Karpas-422 (cell line): ENCODE data around the gene TSGA10IP. TPM values are rescaled to one million over a fixed set of nuclear protein-coding genes. Genes with fewer than 3 reads are reported as not detected.

Experiments used
- DNase-seq: peaks from one replicate; pipeline ENCODE4 v3.0.0-alpha.2; 2015
- H2AFZ ChIP-seq: fragments of 200-600 bp; sonication (generic); 2 replicates; pipeline ENCODE4 v1.6.1; 2014; ENCODE audit warnings: antibody characterized with exemption, low read length, mixed read lengths
- H3K27ac ChIP-seq: fragments of 200-600 bp; sonication (generic); 2 replicates; pipeline ENCODE4 v1.5.1; 2014; ENCODE audit warnings: mild to moderate bottlenecking, low read length, moderate library complexity
- H3K27me3 ChIP-seq: fragments of 200-600 bp; sonication (generic); 2 replicates; pipeline ENCODE4 v1.6.1; 2014; ENCODE audit warnings: low read length, mixed read lengths
- H3K36me3 ChIP-seq: fragments of 200-600 bp; sonication (generic); 2 replicates; pipeline ENCODE4 v1.6.1; 2014; ENCODE audit warnings: low read length, mixed read lengths; ENCODE audit not compliant: insufficient read depth
- H3K4me1 ChIP-seq: fragments of 200-600 bp; sonication (generic); 2 replicates; pipeline ENCODE4 v1.6.1; 2014; ENCODE audit warnings: mild to moderate bottlenecking, low read length, mixed read lengths
- H3K4me2 ChIP-seq: fragments of 200-600 bp; sonication (generic); 2 replicates; pipeline ENCODE4 v1.6.1; 2014; ENCODE audit warnings: low read length, low read depth, mild to moderate bottlenecking; ENCODE audit not compliant: poor library complexity, severe bottlenecking
- H3K4me3 ChIP-seq: fragments of 200-600 bp; sonication (generic); 2 replicates; pipeline ENCODE4 v1.5.1; 2014; ENCODE audit warnings: mild to moderate bottlenecking, antibody characterized with exemption, low read length, mixed read lengths
- H3K79me2 ChIP-seq: fragments of 200-600 bp; sonication (generic); 2 replicates; pipeline ENCODE4 v1.6.1; 2014; ENCODE audit warnings: mild to moderate bottlenecking, low read length, mixed read lengths
- H3K9ac ChIP-seq: fragments of 200-600 bp; sonication (generic); 2 replicates; pipeline ENCODE4 v1.6.0; 2014; ENCODE audit warnings: low read length
- H3K9me2 ChIP-seq: fragments of 200-600 bp; sonication (generic), shearing (Covaris generic); replicated peaks from 2 replicates; pipeline ENCODE4 v1.6.0; 2014; ENCODE audit warnings: mild to moderate bottlenecking, low read length, moderate library complexity; ENCODE audit not compliant: insufficient read depth
- H3K9me3 ChIP-seq: fragments of 300-700, 200-600 bp; sonication (generic); 2 replicates; pipeline ENCODE4 v1.6.1; 2014; ENCODE audit warnings: low read length, mixed read lengths
- H4K20me1 ChIP-seq: fragments of 200-600 bp; sonication (generic); 2 replicates; pipeline ENCODE4 v1.6.1; 2014; ENCODE audit warnings: mild to moderate bottlenecking, antibody characterized with exemption, low read length, low read depth; ENCODE audit not compliant: insufficient read depth
- total RNA-seq: library from RNA; depleted of rRNA; stranded (reverse); fragments of >200 nt; shearing (Covaris generic); gene quantifications from 2 replicates; pipeline ENCODE4 v1.2.3, GENCODE V29; 2014; ENCODE audit warnings: low replicate concordance

TSGA10IP gene
- total RNA-seq, 1 experiment from 2014 or later = not detected

- H2AFZ ChIP-seq = no peak overlapping the region
- H3K4me3 ChIP-seq = peak overlapping the region; percentile 68
- no peaks in the 10 kb centered on the region for H4K20me1 ChIP-seq
- H3K27ac ChIP-seq = no peak overlapping the region
- H3K9me2 ChIP-seq = no peaks in the 10 kb centered on the region
- peak overlapping the region; percentile 73 for H3K4me2 ChIP-seq
- no peaks in the 10 kb centered on the region for H3K27me3 ChIP-seq
- no peak for DNase-seq
- H3K9me3 ChIP-seq = no peaks in the 10 kb centered on the region
- H3K4me1 ChIP-seq = peaks cover 20% of the 10 kb centered on the region
- peak overlapping the region; percentile 75 for H3K9ac ChIP-seq
- H3K79me2 ChIP-seq = peaks cover 9% of the 10 kb centered on the region; the same call in 1 of the 2 replicates
- H3K36me3 ChIP-seq = no peaks in the 10 kb centered on the region
These were observed 24.9 kb upstream of the TSGA10IP start for GRCh38 chr11:65920372-65920802.

- Histone ChIP-seq H2AFZ (no peak overlapping the region), H3K4me1 (peaks cover 20% of the 10 kb centered on the region), H3K4me3 (no peak overlapping the region), H3K27ac (no peak overlapping the region), H3K9me3 (no peaks in the 10 kb centered on the region), H3K9ac (no peak overlapping the region), H3K4me2 (peak overlapping the region; percentile 73), H3K9me2 (no peaks in the 10 kb centered on the region), H3K36me3 (no peaks in the 10 kb centered on the region), H3K79me2 (peaks cover 9% of the 10 kb centered on the region; the same call in 1 of the 2 replicates), H3K27me3 (no peaks in the 10 kb centered on the region), H4K20me1 (no peaks in the 10 kb centered on the region)
- no peak for DNase-seq
These were observed 24.2 kb upstream of the TSGA10IP start for GRCh38 chr11:65921033-65921555.

DNA sequence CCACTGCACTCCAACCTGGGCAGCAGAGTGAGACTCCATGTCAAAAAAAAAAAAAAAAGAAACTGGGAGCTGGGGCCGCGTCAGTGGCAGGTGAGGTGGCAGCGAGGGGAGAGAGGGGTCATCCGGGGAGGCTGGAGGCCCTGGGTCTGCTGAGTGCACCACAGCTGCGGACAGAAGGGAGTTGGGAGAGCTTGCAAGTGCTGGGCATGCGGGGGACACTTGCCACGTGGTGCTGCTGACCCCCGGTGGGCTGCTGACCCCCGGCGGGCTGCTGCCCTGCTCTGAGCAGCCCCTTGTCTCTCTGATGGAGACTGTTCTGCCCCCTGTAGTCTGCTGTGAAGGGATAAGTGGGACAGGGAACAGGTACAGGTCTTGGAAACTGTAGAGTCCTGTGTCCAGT lies 23.4 kb upstream of the TSGA10IP start:
- no peak for DNase-seq
- Histone ChIP-seq H3K9ac (no peak overlapping the region), H3K4me2 (no peak overlapping the region), H3K27me3 (no peaks in the 10 kb centered on the region), H3K4me1 (peaks cover 20% of the 10 kb centered on the region), H3K4me3 (no peak overlapping the region), H3K79me2 (peaks cover 9% of the 10 kb centered on the region; the same call in 1 of the 2 replicates), H3K9me2 (no peaks in the 10 kb centered on the region), H3K36me3 (no peaks in the 10 kb centered on the region), H3K27ac (no peak overlapping the region), H3K9me3 (no peaks in the 10 kb centered on the region), H4K20me1 (no peaks in the 10 kb centered on the region), H2AFZ (no peak overlapping the region)

- Histone ChIP-seq H3K36me3 (no peaks in the 10 kb centered on the region), H3K9me3 (no peaks in the 10 kb centered on the region), H3K27ac (no peak overlapping the region), H3K79me2 (peaks cover 9% of the 10 kb centered on the region; the same call in 1 of the 2 replicates), H3K9ac (no peak overlapping the region), H3K4me2 (no peak overlapping the region), H3K27me3 (no peaks in the 10 kb centered on the region), H3K4me3 (no peak overlapping the region), H4K20me1 (no peaks in the 10 kb centered on the region), H3K4me1 (peaks cover 18% of the 10 kb centered on the region), H3K9me2 (no peaks in the 10 kb centered on the region), H2AFZ (no peak overlapping the region)
- DNase-seq = no peak
These were observed 22.7 kb upstream of the TSGA10IP start for GRCh38 chr11:65922565-65922964.

GRCh38 chr11:65925397-65925796 lies 19.9 kb upstream of the TSGA10IP start:
- no peaks in the 10 kb centered on the region for H3K9me2 ChIP-seq
- no peaks in the 10 kb centered on the region for H3K27me3 ChIP-seq
- H2AFZ ChIP-seq = no peak overlapping the region
- H3K79me2 ChIP-seq = no peaks in the 10 kb centered on the region
- no peaks in the 10 kb centered on the region for H3K36me3 ChIP-seq
- H3K9me3 ChIP-seq = no peaks in the 10 kb centered on the region
- H4K20me1 ChIP-seq = no peaks in the 10 kb centered on the region
- H3K4me3 ChIP-seq = no peak overlapping the region
- H3K27ac ChIP-seq = no peak overlapping the region
- H3K4me1 ChIP-seq = peaks cover 10% of the 10 kb centered on the region
- DNase-seq = no peak
- no peak overlapping the region for H3K4me2 ChIP-seq
- H3K9ac ChIP-seq = no peak overlapping the region

GRCh38 chr11:65927904-65928397 lies 17.3 kb upstream of the TSGA10IP start:
- H3K4me2 ChIP-seq = no peak overlapping the region
- no peak overlapping the region for H3K27ac ChIP-seq
- H3K9ac ChIP-seq = peak overlapping the region; percentile 2; the same call in 1 of the 2 replicates
- H3K27me3 ChIP-seq = no peaks in the 10 kb centered on the region
- H3K36me3 ChIP-seq = no peaks in the 10 kb centered on the region
- H4K20me1 ChIP-seq = no peaks in the 10 kb centered on the region
- no peaks in the 10 kb centered on the region for H3K9me3 ChIP-seq
- DNase-seq = peak; percentile 68
- H3K4me1 ChIP-seq = peaks cover 6% of the 10 kb centered on the region
- no peaks in the 10 kb centered on the region for H3K79me2 ChIP-seq
- no peak overlapping the region for H3K4me3 ChIP-seq
- H3K9me2 ChIP-seq = no peaks in the 10 kb centered on the region
- H2AFZ ChIP-seq = no peak overlapping the region

GRCh38 chr11:65928667-65929066 lies 16.6 kb upstream of the TSGA10IP start:
- Histone ChIP-seq H3K27ac (no peak overlapping the region), H3K36me3 (no peaks in the 10 kb centered on the region), H2AFZ (no peak overlapping the region), H3K27me3 (no peaks in the 10 kb centered on the region), H3K4me2 (no peak overlapping the region), H3K79me2 (no peaks in the 10 kb centered on the region), H3K9me2 (no peaks in the 10 kb centered on the region), H3K4me3 (no peak overlapping the region), H4K20me1 (no peaks in the 10 kb centered on the region), H3K4me1 (peaks cover 6% of the 10 kb centered on the region), H3K9me3 (no peaks in the 10 kb centered on the region), H3K9ac (no peak overlapping the region)
- no peak for DNase-seq

GRCh38 chr11:65931773-65932557 lies 13.3 kb upstream of the TSGA10IP start:
- no peak overlapping the region for H2AFZ ChIP-seq
- H3K9me2 ChIP-seq = no peaks in the 10 kb centered on the region
- no peak overlapping the region for H3K27ac ChIP-seq
- H4K20me1 ChIP-seq = no peaks in the 10 kb centered on the region
- H3K9ac ChIP-seq = no peak overlapping the region
- no peaks in the 10 kb centered on the region for H3K9me3 ChIP-seq
- DNase-seq = no peak
- no peaks in the 10 kb centered on the region for H3K27me3 ChIP-seq
- H3K4me3 ChIP-seq = no peak overlapping the region
- no peak overlapping the region for H3K4me2 ChIP-seq
- H3K79me2 ChIP-seq = no peaks in the 10 kb centered on the region
- H3K4me1 ChIP-seq = peaks cover 6% of the 10 kb centered on the region
- H3K36me3 ChIP-seq = no peaks in the 10 kb centered on the region
